OCI-LY3 (cell line): Measurements from ENCODE around the gene RNPEP.

ENCODE experiments used
- H2AFZ ChIP-seq: fragments of 200-600, 300-600 bp; shearing (Covaris generic); 2 replicates; pipeline ENCODE4 v1.6.0; 2014; ENCODE audit warnings: antibody characterized with exemption, low read depth, low read length
- H3K27ac ChIP-seq: fragments of 200-600, 300-600 bp; sonication (generic); 2 replicates; pipeline ENCODE4 v1.5.1; 2014; ENCODE audit warnings: mild to moderate bottlenecking, low read length, moderate library complexity, mixed read lengths
- H3K27me3 ChIP-seq: fragments of 200-600, 300-600 bp; sonication (generic); 2 replicates; pipeline ENCODE4 v1.6.1; 2014; ENCODE audit warnings: low read depth, low read length, mixed read lengths
- H3K36me3 ChIP-seq: fragments of 200-600, 300-600 bp; sonication (generic); replicated peaks from 2 replicates; pipeline ENCODE3; 2014; ENCODE audit warnings: low read depth, low read length, mixed read lengths
- H3K4me1 ChIP-seq: fragments of 300-600, 200-600 bp; sonication (generic); 2 replicates; pipeline ENCODE4 v1.6.1; 2014; ENCODE audit warnings: low read length, mixed read lengths
- H3K4me2 ChIP-seq: fragments of 200-600, 300-600 bp; sonication (generic); 2 replicates; pipeline ENCODE4 v1.6.1; 2014; ENCODE audit warnings: low read length, mixed read lengths
- H3K4me3 ChIP-seq: fragments of 300-600, 200-600 bp; sonication (generic); 2 replicates; pipeline ENCODE4 v1.5.1; 2014; ENCODE audit warnings: antibody characterized with exemption, mild to moderate bottlenecking, low read length, moderate library complexity
- H3K79me2 ChIP-seq: fragments of 300-600, 200-600 bp; shearing (Covaris generic); 2 replicates; pipeline ENCODE4 v1.6.1; 2014; ENCODE audit warnings: mild to moderate bottlenecking, low read length, mixed read lengths
- H3K9ac ChIP-seq: fragments of 300-600, 200-600 bp; shearing (Covaris generic); 2 replicates; pipeline ENCODE4 v1.6.0; 2014; ENCODE audit warnings: mild to moderate bottlenecking, low read length, moderate library complexity
- H3K9me3 ChIP-seq: fragments of 200-600, 300-600 bp; shearing (Covaris generic); 2 replicates; pipeline ENCODE4 v1.6.1; 2014; ENCODE audit warnings: low read length, mixed read lengths; ENCODE audit not compliant: insufficient read depth
- H4K20me1 ChIP-seq: fragments of 200-600, 300-600 bp; sonication (generic); 2 replicates; pipeline ENCODE4 v1.6.1; 2016; ENCODE audit warnings: low read length, mixed read lengths; ENCODE audit not compliant: insufficient read depth
- CTCF ChIP-seq: fragments of 200-600, 300-600 bp; sonication (generic); IDR thresholded peaks from 2 replicates; pipeline ENCODE4 v1.5.1; 2014; ENCODE audit warnings: antibody characterized with exemption, low read length, low read depth
- EZH2phosphoT487 ChIP-seq: fragments of 200-600 bp; shearing (Covaris generic); IDR thresholded peaks from 2 replicates; pipeline ENCODE4 v1.6.1; 2018; ENCODE audit warnings: antibody characterized with exemption, mixed run types, low read depth

RNPEP gene

GRCh38 chr1:202005958-202006357, 23.5 kb downstream of the RNPEP start:
- H3K4me1 ChIP-seq: peaks cover 18% of the 10 kb centered on the region
- no peaks in the 10 kb centered on the region for H3K27me3 ChIP-seq
- no peak overlapping the region for H3K9ac ChIP-seq
- H3K79me2 ChIP-seq: peaks cover 5% of the 10 kb centered on the region
- peaks cover 41% of the 10 kb centered on the region for H3K36me3 ChIP-seq
- H3K4me3 ChIP-seq: no peak overlapping the region
- H4K20me1 ChIP-seq: no peaks in the 10 kb centered on the region
- peak; percentile 42; the same call in 1 of the 2 replicates for TF ChIP-seq CTCF
- TF ChIP-seq EZH2phosphoT487: no peak
- no peak overlapping the region for H3K4me2 ChIP-seq
- H3K9me3 ChIP-seq: no peaks in the 10 kb centered on the region
- no peak overlapping the region for H3K27ac ChIP-seq
- H2AFZ ChIP-seq: no peak overlapping the region

DNA sequence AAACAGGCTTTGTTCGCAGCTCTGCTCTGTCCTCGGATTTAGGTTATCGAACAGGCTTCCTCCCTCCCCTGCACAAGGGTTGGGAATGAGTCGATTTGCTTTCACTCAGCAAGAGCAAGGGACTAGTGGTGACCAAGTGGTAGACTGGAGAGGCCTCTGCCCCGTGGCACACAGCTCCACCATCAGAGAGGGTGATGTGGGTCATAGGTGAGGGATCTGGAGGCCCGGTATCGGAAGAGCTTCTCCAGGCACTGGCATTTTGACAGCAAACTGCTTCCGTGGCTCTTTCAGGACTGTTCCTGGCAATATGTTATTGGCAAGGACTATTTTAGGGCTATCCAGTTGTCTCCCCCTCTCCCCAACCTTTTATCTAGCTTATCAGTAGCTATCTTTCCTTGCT, 24.9 kb downstream of the RNPEP start:
- Histone ChIP-seq H3K27ac (no peak overlapping the region), H3K4me3 (no peak overlapping the region), H4K20me1 (no peaks in the 10 kb centered on the region), H2AFZ (no peak overlapping the region), H3K36me3 (peaks cover 30% of the 10 kb centered on the region), H3K4me1 (peaks cover 26% of the 10 kb centered on the region), H3K9me3 (no peaks in the 10 kb centered on the region), H3K9ac (no peak overlapping the region), H3K4me2 (no peak overlapping the region), H3K27me3 (no peaks in the 10 kb centered on the region), H3K79me2 (peaks cover 17% of the 10 kb centered on the region)
- TF ChIP-seq CTCF (no peak), EZH2phosphoT487 (no peak)

DNA sequence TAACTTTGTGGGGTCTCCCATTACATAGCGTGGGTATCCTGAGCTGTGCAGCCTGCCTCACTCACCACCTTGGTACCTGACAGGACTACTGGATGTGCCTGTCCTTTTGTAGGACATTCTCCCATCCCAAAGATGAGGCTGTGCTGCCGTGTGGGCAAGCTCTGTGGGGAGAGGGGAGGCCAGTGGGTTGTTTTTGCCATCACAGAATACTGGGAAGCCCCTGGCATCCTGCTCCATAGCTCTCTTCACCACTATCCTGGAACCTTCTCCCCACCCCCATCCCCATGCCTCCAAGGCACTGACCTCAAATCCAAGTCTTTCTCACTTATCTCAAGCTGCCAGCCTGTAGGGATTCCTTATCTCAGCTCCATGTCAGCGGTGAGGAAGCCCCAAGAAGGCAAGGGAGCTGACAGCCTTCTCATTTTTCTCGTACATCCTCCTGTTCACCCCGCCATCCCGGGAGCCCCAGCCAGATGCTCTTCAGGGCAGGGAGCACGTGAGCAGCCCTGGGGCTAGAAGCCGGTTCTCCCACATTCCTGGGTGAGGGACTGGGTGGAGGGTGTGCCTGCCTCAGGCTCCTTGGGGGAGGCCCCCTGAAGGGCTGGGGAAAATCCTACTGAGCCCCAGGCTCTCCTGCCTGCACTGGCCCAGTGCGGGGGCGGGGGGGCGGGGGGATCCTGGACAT, 25.5 kb downstream of the RNPEP start:
- Histone ChIP-seq H3K36me3 (peaks cover 28% of the 10 kb centered on the region), H4K20me1 (no peaks in the 10 kb centered on the region), H3K27me3 (no peaks in the 10 kb centered on the region), H3K9ac (no peak overlapping the region), H2AFZ (no peak overlapping the region), H3K9me3 (no peaks in the 10 kb centered on the region), H3K27ac (no peak overlapping the region), H3K4me3 (no peak overlapping the region), H3K79me2 (peaks cover 17% of the 10 kb centered on the region), H3K4me2 (no peak overlapping the region), H3K4me1 (peaks cover 26% of the 10 kb centered on the region)
- TF ChIP-seq EZH2phosphoT487 (no peak), CTCF (no peak)

DNA sequence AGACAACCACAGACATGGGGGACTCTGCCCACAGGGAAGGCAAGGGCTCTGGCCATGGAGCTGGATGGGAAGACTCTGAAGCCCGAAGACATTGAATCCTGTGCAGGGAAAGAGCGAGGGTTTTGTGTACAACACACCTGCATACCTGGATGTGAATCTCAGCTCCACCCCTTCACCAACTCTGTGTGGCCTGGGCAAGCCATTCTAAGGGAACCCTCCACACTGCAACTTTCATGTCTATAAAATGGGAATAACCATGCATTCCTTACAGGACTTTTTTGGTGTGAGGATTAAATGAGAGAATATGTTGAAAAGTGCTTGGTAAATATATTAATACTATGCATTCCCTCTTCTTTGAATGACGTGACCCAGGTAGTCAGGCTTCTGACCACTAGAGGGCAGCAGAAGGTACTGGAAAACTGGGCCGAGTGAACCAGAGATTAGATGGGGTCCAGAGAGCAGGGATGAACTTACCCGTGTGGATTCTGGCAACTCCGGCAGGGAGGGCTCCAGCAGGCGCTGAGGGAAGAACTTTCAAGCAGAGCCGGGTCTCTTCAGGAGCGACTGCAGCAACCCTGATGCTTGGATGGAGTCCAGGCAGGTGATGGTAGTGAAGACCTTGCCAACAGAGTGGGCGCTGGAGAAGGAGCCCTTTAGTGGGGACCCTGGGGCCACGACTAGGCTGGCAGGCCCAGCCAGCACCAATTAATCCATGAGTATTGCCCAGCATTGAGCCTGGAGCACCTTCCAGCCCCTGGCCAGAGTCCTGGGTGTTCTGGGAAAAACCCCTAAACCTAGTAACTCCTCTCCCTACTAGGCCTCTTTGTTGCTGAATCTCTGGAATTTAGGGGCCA, 27.1 kb downstream of the RNPEP start:
- peak overlapping the region; percentile 97 for H3K9ac ChIP-seq
- H3K9me3 ChIP-seq: no peaks in the 10 kb centered on the region
- peak overlapping the region; percentile 96 for H3K4me3 ChIP-seq
- H3K4me1 ChIP-seq: peaks cover 26% of the 10 kb centered on the region
- peaks cover 17% of the 10 kb centered on the region for H3K79me2 ChIP-seq
- peaks cover 30% of the 10 kb centered on the region for H3K36me3 ChIP-seq
- no peak overlapping the region for H2AFZ ChIP-seq
- peak overlapping the region; percentile 82 for H3K27ac ChIP-seq
- no peak for TF ChIP-seq EZH2phosphoT487
- TF ChIP-seq CTCF: peak; percentile 99
- H3K4me2 ChIP-seq: peak overlapping the region; percentile 89
- H4K20me1 ChIP-seq: no peaks in the 10 kb centered on the region
- no peaks in the 10 kb centered on the region for H3K27me3 ChIP-seq
